NCI-H2196 treated with DMSO at 0.1 percent for 48 hours (cell line): ENCODE results near the gene ZFP36L1.
A peak's percentile ranks its signal among the peaks of the same experiment; 100 is the strongest.

Experiments used
- DNase-seq: peaks from one replicate; lab custom pipeline; 2025; ENCODE audit not compliant: unreplicated experiment; lab: John Stamatoyannopoulos, UW

The ZFP36L1 gene

GRCh38 chr14:68792979-68793733, at the start of gene ZFP36L1:
Gene ZFP36L1, minus strand, starts transcription at chr14:68793067. Its CDS starts 129 bp downstream, at chr14:68792938.
- peak; percentile 65 for DNase-seq

- DNase-seq: no peak
These were observed 49.4 kb upstream of the ZFP36L1 start for GRCh38 chr14:68842298-68842697.

- no peak for DNase-seq
These were observed 48.3 kb upstream of the ZFP36L1 start for GRCh38 chr14:68841016-68841809.

- DNase-seq: no peak
These were observed 47.6 kb upstream of the ZFP36L1 start for GRCh38 chr14:68840454-68840853.

GRCh38 chr14:68836082-68836481, 43.2 kb upstream of the ZFP36L1 start:
- DNase-seq: no peak

- no peak for DNase-seq
These were observed 41.9 kb upstream of the ZFP36L1 start for GRCh38 chr14:68834816-68835215.

- no peak for DNase-seq
These were observed 35.8 kb upstream of the ZFP36L1 start for GRCh38 chr14:68828698-68829097.

- no peak for DNase-seq
These were observed 32.9 kb upstream of the ZFP36L1 start for GRCh38 chr14:68825729-68826128.

GRCh38 chr14:68824517-68825347, 31.9 kb upstream of the ZFP36L1 start:
- DNase-seq: no peak

- no peak for DNase-seq
These were observed 31.3 kb upstream of the ZFP36L1 start for GRCh38 chr14:68824207-68824516.

GRCh38 chr14:68823434-68824206, 30.8 kb upstream of the ZFP36L1 start:
- no peak for DNase-seq

GRCh38 chr14:68822926-68823325, 30.1 kb upstream of the ZFP36L1 start:
- no peak for DNase-seq

- DNase-seq: no peak
These were observed 29.3 kb upstream of the ZFP36L1 start for GRCh38 chr14:68822132-68822651.

- DNase-seq: no peak
These were observed 28.3 kb upstream of the ZFP36L1 start for GRCh38 chr14:68820999-68821683.

GRCh38 chr14:68820536-68820935, 27.7 kb upstream of the ZFP36L1 start:
- no peak for DNase-seq

- no peak for DNase-seq
These were observed 27.3 kb upstream of the ZFP36L1 start for GRCh38 chr14:68820119-68820518.

GRCh38 chr14:68819260-68819691, 26.4 kb upstream of the ZFP36L1 start:
- DNase-seq: no peak

GRCh38 chr14:68817506-68818212, 24.8 kb upstream of the ZFP36L1 start:
- no peak for DNase-seq

- no peak for DNase-seq
These were observed 24.1 kb upstream of the ZFP36L1 start for GRCh38 chr14:68816943-68817430.
